Panc1 (cell line): ENCODE data around the gene C12orf76. TPM values are rescaled to one million over a fixed set of nuclear protein-coding genes. Genes with fewer than 3 reads are reported as not detected.
"Not testable (repeated sequence)": the region's sequence is repeated elsewhere in the genome, so short reads cannot be mapped to it uniquely, and the experiment has no call there.

Experiments used
- ATAC-seq: fragments of 200-7000 bp; cut with Tn5 transposase; 2 replicates; pipeline ENCODE4 v1.9.1; 2020; ENCODE audit warnings: mild to moderate bottlenecking, moderate library complexity
- BruUV-seq: library from RNA; stranded (reverse); fragments of 400-500 nt; replicated peaks from 2 replicates; lab custom pipeline; 2021; lab: Mats Ljungman, UMichigan
- CTCF ChIA-PET: fragments of 300-600 bp; sonication (Branson Sonifier 250); formaldehyde crosslinking; loops from one replicate; lab custom pipeline; 2022; ENCODE audit warnings: antibody characterized with exemption; lab: Charles Lee
- POLR2A ChIA-PET: fragments of 300-600 bp; sonication (Branson Sonifier 250); formaldehyde crosslinking; loops from one replicate; lab custom pipeline; 2022; ENCODE audit warnings: antibody characterized with exemption; lab: Charles Lee
- DNase-seq: peaks from one replicate; pipeline ENCODE4 v3.0.0-alpha.2; 2010; ENCODE audit warnings: low read depth, low spot score
- H3K27ac ChIP-seq: 2 replicates; pipeline ENCODE4 v1.5.1; 2011; ENCODE audit warnings: mild to moderate bottlenecking, low read length, inconsistent platforms
- H3K27me3 ChIP-seq: fragments of 200-500 bp; sonication (Bioruptor generic); 2 replicates; pipeline ENCODE4 v1.6.0; 2014; ENCODE audit warnings: low read length, inconsistent platforms; ENCODE audit not compliant: control insufficient read depth, insufficient read depth
- H3K36me3 ChIP-seq: fragments of 200-500 bp; sonication (Bioruptor generic); 2 replicates; pipeline ENCODE4 v1.5.1; 2014; ENCODE audit warnings: inconsistent platforms, mild to moderate bottlenecking, low read length, moderate library complexity; ENCODE audit not compliant: control insufficient read depth, insufficient read depth
- H3K4me1 ChIP-seq: 2 replicates; pipeline ENCODE4 v1.5.1; 2011; ENCODE audit warnings: inconsistent platforms, mild to moderate bottlenecking, low read length, moderate library complexity; ENCODE audit not compliant: control insufficient read depth, insufficient read depth
- H3K4me3 ChIP-seq, 2 experiments: 2 replicates each; pipeline ENCODE4 v1.5.1; 2011 to 2012; ENCODE audit warnings: low read depth in 2 of 2, low read length in 2 of 2, mild to moderate bottlenecking in 2 of 2, inconsistent platforms in 1 of 2, moderate library complexity in 1 of 2
- H3K9me3 ChIP-seq: fragments of 200-500 bp; sonication (Bioruptor generic); 2 replicates; pipeline ENCODE4 v1.5.1; 2014; ENCODE audit warnings: low read depth, mild to moderate bottlenecking, inconsistent platforms, low read length, moderate library complexity; ENCODE audit not compliant: control insufficient read depth, insufficient read depth
- CTCF ChIP-seq: fragments of 450-650 bp; IDR thresholded peaks from 2 replicates; pipeline ENCODE4 v1.5.1; 2017; ENCODE audit warnings: mild to moderate bottlenecking
- POLR2AphosphoS5 ChIP-seq: IDR thresholded peaks from 2 replicates; pipeline ENCODE4 v1.6.1; 2012; ENCODE audit warnings: mild to moderate bottlenecking, low read depth, low read length, moderate library complexity
- REST ChIP-seq, 2 experiments: IDR thresholded peaks; 2 replicates each; pipeline ENCODE4 v1.6.1; 2011 to 2012; ENCODE audit warnings: low read depth in 2 of 2, control low read depth in 1 of 2, low read length in 1 of 2, mild to moderate bottlenecking in 1 of 2, moderate library complexity in 1 of 2; ENCODE audit not compliant: insufficient read depth in 1 of 2
- SIN3A ChIP-seq: IDR thresholded peaks from 2 replicates; pipeline ENCODE4 v1.6.1; 2012; ENCODE audit warnings: low read depth, mild to moderate bottlenecking, low read length, moderate library complexity, borderline replicate concordance; ENCODE audit not compliant: insufficient read depth
- TCF7L2 ChIP-seq: IDR thresholded peaks from 2 replicates; pipeline ENCODE4 v1.6.1; 2011; ENCODE audit warnings: mild to moderate bottlenecking, low read depth, low read length, inconsistent platforms
- in situ Hi-C: cut with HindIII; loops from 2 replicates; pipeline ENCODE4 v1.10.0; 2016; ENCODE audit warnings: low sequenced_read_pairs, low pct_unique_long_range_greater_than_20kb
- intact Hi-C: fragments of 100-400 bp; cut with micrococcal nuclease; formaldehyde crosslinking; loops from one replicate; pipeline ENCODE4 v1.10.0; 2022; ENCODE audit not compliant: unreplicated experiment
- total RNA-seq: library from RNA; stranded (reverse); gene quantifications from one replicate; pipeline ENCODE4 v1.2.1, GENCODE V29; 2021; ENCODE audit not compliant: unreplicated experiment

The C12orf76 gene
- total RNA-seq, 1 experiment from 2014 or later = 13.6 TPM

DNA sequence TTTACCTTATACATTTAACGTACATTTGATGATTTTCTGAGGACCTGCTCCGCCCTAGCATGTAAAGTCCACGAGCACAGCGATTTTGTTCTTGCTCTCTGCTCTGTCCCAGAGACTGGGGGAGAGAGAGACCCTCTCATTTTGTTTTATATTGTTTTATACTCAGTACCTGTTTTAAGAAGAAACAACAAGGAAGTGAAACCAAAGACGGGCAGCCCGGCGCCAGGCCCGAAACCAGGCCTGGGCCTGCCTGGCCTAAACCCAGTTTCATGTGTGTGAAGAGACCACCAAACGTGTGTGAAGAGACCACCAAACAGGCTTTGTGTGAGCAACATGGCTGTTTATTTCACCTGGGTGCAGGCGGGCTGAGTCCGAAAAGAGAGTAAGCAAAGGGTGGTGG is 712 bp upstream of the C12orf76 start:
- not testable (repeated sequence) for BruUV-seq, DNase-seq

DNA sequence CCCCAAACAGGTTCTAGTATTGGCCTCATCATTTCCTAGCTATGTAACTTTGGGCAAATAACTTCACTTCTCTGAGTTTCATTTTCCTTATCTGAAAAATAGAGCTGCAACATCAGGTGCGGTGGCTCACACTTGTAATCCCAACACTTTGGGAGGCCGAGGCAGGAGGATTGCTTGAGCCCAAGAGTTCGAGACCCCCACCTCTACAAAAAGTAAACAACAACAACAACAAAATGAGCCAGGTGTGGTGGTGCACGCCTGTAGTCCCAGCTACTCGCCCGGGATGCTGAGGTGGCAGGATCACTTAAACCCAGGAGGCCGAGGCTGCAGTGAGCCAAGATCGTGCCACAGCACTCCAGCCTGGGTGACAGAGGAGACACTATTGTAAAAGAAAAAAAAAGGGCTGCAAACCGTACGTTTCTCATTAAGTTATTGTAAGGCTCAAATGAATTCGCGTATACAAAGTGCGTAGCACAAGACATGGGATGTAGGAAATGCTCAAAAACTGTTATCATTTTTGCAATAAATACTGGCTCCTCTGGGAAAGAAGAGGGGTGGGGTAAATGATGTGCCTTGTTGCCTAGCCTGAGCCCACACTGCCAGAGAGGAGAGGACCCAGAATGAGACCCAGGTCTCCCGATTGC is 903 bp downstream of the C12orf76 start:
- CTCF ChIA-PET = no interaction called here
- Histone ChIP-seq H3K27me3 (no peaks in the 10 kb centered on the region), H3K9me3 (no peaks in the 10 kb centered on the region), H3K4me1 (peaks cover 17% of the 10 kb centered on the region; the same call in 1 of the 2 replicates), H3K4me3 (peak overlapping the region; percentile 68 to 94), H3K27ac (peak overlapping the region; percentile 97), H3K36me3 (peaks cover 3% of the 10 kb centered on the region)
- ATAC-seq = peak; percentile 3; the same call in 1 of the 2 replicates
- TF ChIP-seq SIN3A = no peak
- no peak for TF ChIP-seq CTCF
- TF ChIP-seq TCF7L2 = no peak
- no peak for TF ChIP-seq REST (IDR thresholded peaks at IDR 0.05; ENCODE audit: insufficient read depth in 1 of 2, low read depth in 2 of 2, low read length in 1 of 2)
- TF ChIP-seq POLR2AphosphoS5 = no peak
- intact Hi-C loops (no loop called here), in situ Hi-C loops (no loop called here)
- BruUV-seq = no TSS peak
- POLR2A ChIA-PET = interaction anchor here (0.6 kb wide), 2 partner anchors 317 to 384 kb away, joined by 3 read pairs; no protein-coding TSS in a partner anchor
- DNase-seq = no peak

More for the DNA sequence above, 712 bp upstream of the C12orf76 start:
- intact Hi-C loops, H3K9me3 ChIP-seq, CTCF ChIA-PET, H3K36me3 ChIP-seq, ATAC-seq, H3K27me3 ChIP-seq, in situ Hi-C loops, POLR2A ChIA-PET: not testable (repeated sequence)
- H3K27ac ChIP-seq = peak overlapping the region; percentile 97
- H3K4me3 ChIP-seq = peak overlapping the region; percentile 68 to 94
- peaks cover 13% of the 10 kb centered on the region; the same call in 1 of the 2 replicates for H3K4me1 ChIP-seq
